HG02623 (cell line): ENCODE measurements around the gene CARD10.
"Not testable (repeated sequence)": the region's sequence is repeated elsewhere in the genome, so short reads cannot be mapped to it uniquely, and the experiment has no call there.

Experiments
- ATAC-seq: cut with Tn5 transposase; IDR thresholded peaks from one replicate; pipeline ENCODE4 v1.9.1; 2021; ENCODE audit warnings: moderate library complexity; ENCODE audit not compliant: unreplicated experiment

Gene CARD10

GRCh38 chr22:37557321-37558001 lies 38.2 kb upstream of the CARD10 start:
- no peak for ATAC-seq

GRCh38 chr22:37556710-37557109 lies 37.5 kb upstream of the CARD10 start:
- ATAC-seq = no peak

GRCh38 chr22:37555029-37555428 lies 35.8 kb upstream of the CARD10 start:
- ATAC-seq = no peak

- ATAC-seq = no peak
Observed at GRCh38 chr22:37553725-37554124, 34.5 kb upstream of the CARD10 start.

- ATAC-seq = no peak
Observed at GRCh38 chr22:37552524-37553163, 33.4 kb upstream of the CARD10 start.

- no peak for ATAC-seq
Observed at GRCh38 chr22:37551981-37552380, 32.8 kb upstream of the CARD10 start.

GRCh38 chr22:37550921-37551320 lies 31.7 kb upstream of the CARD10 start:
- not testable (repeated sequence) for ATAC-seq

GRCh38 chr22:37549704-37550059 lies 30.5 kb upstream of the CARD10 start:
- no peak for ATAC-seq

GRCh38 chr22:37547251-37547741 lies 28.1 kb upstream of the CARD10 start:
- ATAC-seq = no peak

- no peak for ATAC-seq
Observed at GRCh38 chr22:37546437-37547250, 27.4 kb upstream of the CARD10 start.

- no peak for ATAC-seq
Observed at GRCh38 chr22:37545703-37546436, 26.7 kb upstream of the CARD10 start.

- no peak for ATAC-seq
Observed at GRCh38 chr22:37544955-37545702, 25.9 kb upstream of the CARD10 start.

- ATAC-seq = no peak
Observed at GRCh38 chr22:37542959-37543358, 23.7 kb upstream of the CARD10 start.

- not testable (repeated sequence) for ATAC-seq
Observed at GRCh38 chr22:37542416-37542815, 23.2 kb upstream of the CARD10 start.

- ATAC-seq = not testable (repeated sequence)
Observed at GRCh38 chr22:37539790-37540189, 20.6 kb upstream of the CARD10 start.

GRCh38 chr22:37538590-37539357 lies 19.6 kb upstream of the CARD10 start:
- peak; percentile 52 for ATAC-seq

GRCh38 chr22:37535159-37535558 lies 15.9 kb upstream of the CARD10 start:
- no peak for ATAC-seq

GRCh38 chr22:37534445-37534844 lies 15.2 kb upstream of the CARD10 start:
- ATAC-seq = no peak

GRCh38 chr22:37533995-37534394 lies 14.8 kb upstream of the CARD10 start:
- no peak for ATAC-seq
